Tibial nerve (tissue), 4 donors: ENCODE measurements around the gene MROH7. TPM values are rescaled to one million over a fixed set of nuclear protein-coding genes. Genes with fewer than 3 reads are reported as not detected.

Experiments
- DNase-seq, 2 donors: peaks; one replicate each; pipeline ENCODE4 v3.0.0-alpha.2; 2019; ENCODE audit warnings: low spot score in 2 of 2
- H3K27ac ChIP-seq, 4 donors: fragments of 200-600 bp; sonication (generic) in 3 of 4; one replicate each; pipeline ENCODE4 v1.5.1; 2017 to 2019; ENCODE audit warnings: mild to moderate bottlenecking in 1 of 4
- H3K27me3 ChIP-seq, 2 donors: fragments of 200-600 bp; sonication (generic) in 1 of 2; one replicate each; pipeline versions ENCODE4 v1.5.1 to v1.6.0; 2017 to 2019
- H3K36me3 ChIP-seq, 3 donors: fragments of 200-600 bp; sonication (generic); one replicate each; pipeline ENCODE4 v1.5.1; 2018 to 2019
- H3K4me1 ChIP-seq, 4 donors: fragments of 200-600 bp; sonication (generic) in 3 of 4; one replicate each; pipeline ENCODE4 v1.5.1; 2017 to 2019
- H3K4me3 ChIP-seq, 4 donors: fragments of 200-600 bp; sonication (generic) in 3 of 4; one replicate each; pipeline ENCODE4 v1.5.1; 2017 to 2019; ENCODE audit warnings: mild to moderate bottlenecking in 1 of 4, moderate library complexity in 1 of 4
- H3K9me3 ChIP-seq, 4 donors: fragments of 200-600 bp; sonication (generic) in 3 of 4; one replicate each; pipeline ENCODE4 v1.5.1; 2017 to 2019
- CTCF ChIP-seq, 5 experiments: fragments of 200-600 bp in 3 of 5; fragments of 450-650 bp in 2 of 5; sonication (generic) in 3 of 5; IDR thresholded peaks; one replicate each; pipeline ENCODE4 v1.5.1; 2016 to 2019; ENCODE audit warnings: antibody characterized with exemption in 5 of 5, mild to moderate bottlenecking in 3 of 5, moderate library complexity in 2 of 5
- EP300 ChIP-seq, 2 donors: sonication (generic); formaldehyde crosslinking; IDR thresholded peaks; one replicate each; pipeline ENCODE4 v1.6.1; 2017; ENCODE audit warnings: antibody characterized with exemption in 2 of 2, mild to moderate bottlenecking in 1 of 2
- POLR2A ChIP-seq, 2 donors: fragments of 450-650 bp; IDR thresholded peaks; one replicate each; pipeline ENCODE4 v1.6.1; 2017; ENCODE audit warnings: antibody characterized with exemption in 2 of 2, mild to moderate bottlenecking in 2 of 2, moderate library complexity in 2 of 2
- WGBS, 2 donors: methylation state at CpG; one replicate each; pipeline ENCODE4 v1.1.5; 2018; 5-methylcytosine and 5-hydroxymethylcytosine counted together
- total RNA-seq, 4 donors: library from RNA; depleted of rRNA; stranded (reverse); fragments of >200 nt; gene quantifications; one replicate each; pipeline ENCODE4 v1.1.0, GENCODE V29; 2016

MROH7 gene
- total RNA-seq, 4 donors from 2014 or later, result 4.4 to 7.2 (median 5.8) TPM

GRCh38 chr1:54663725-54664124, 22.1 kb downstream of the MROH7 start:
- TF ChIP-seq CTCF (IDR thresholded peaks at IDR 0.05) (no peak), POLR2A (IDR thresholded peaks at IDR 0.05) (no peak), EP300 (IDR thresholded peaks at IDR 0.05) (no peak)
- Histone ChIP-seq H3K27ac (no peak overlapping the region), H3K4me3 (no peak overlapping the region), H3K27me3 (no peaks in the 10 kb centered on the region), H3K36me3 (peaks cover 0 to 10% (median 0%) of the 10 kb centered on the region in 3 donors), H3K4me1 (no peaks in the 10 kb centered on the region), H3K9me3 (peaks cover 0 to 17% (median under 1%) of the 10 kb centered on the region in 4 donors)
- DNase-seq, result no peak
- 79 to 88% methylated on average over 4 of the region's 4 CpGs for WGBS, 2 donors

GRCh38 chr1:54664364-54664763, 22.8 kb downstream of the MROH7 start:
- Histone ChIP-seq H3K4me1 (no peaks in the 10 kb centered on the region), H3K27ac (no peak overlapping the region), H3K9me3 (peaks cover 0 to 12% (median 0%) of the 10 kb centered on the region in 4 donors), H3K4me3 (no peak overlapping the region), H3K36me3 (peaks cover 0 to 10% (median 0%) of the 10 kb centered on the region in 3 donors), H3K27me3 (no peaks in the 10 kb centered on the region)
- no peak for TF ChIP-seq EP300 (IDR thresholded peaks at IDR 0.05)
- no peak for TF ChIP-seq CTCF (IDR thresholded peaks at IDR 0.05)
- no peak for TF ChIP-seq POLR2A (IDR thresholded peaks at IDR 0.05)
- DNase-seq, result no peak
- 83 to 84% methylated on average over 4 of the region's 4 CpGs for WGBS, 2 donors

- no peaks in the 10 kb centered on the region for H3K27me3 ChIP-seq
- H3K36me3 ChIP-seq, result peaks cover 0 to 10% (median 0%) of the 10 kb centered on the region in 3 donors
- H3K9me3 ChIP-seq, result peaks cover 0 to 6% (median 0%) of the 10 kb centered on the region in 4 donors
- H3K4me3 ChIP-seq, result no peak overlapping the region
- no peak overlapping the region for H3K27ac ChIP-seq
- TF ChIP-seq EP300 (IDR thresholded peaks at IDR 0.05) (no peak), CTCF (IDR thresholded peaks at IDR 0.05) (no peak), POLR2A (IDR thresholded peaks at IDR 0.05) (no peak)
- no peak for DNase-seq
- H3K4me1 ChIP-seq, result no peaks in the 10 kb centered on the region
- WGBS, 2 donors, result 85 to 95% methylated on average over 5 of the region's 5 CpGs
These were observed 24.3 kb downstream of the MROH7 start for GRCh38 chr1:54665852-54666251.

GRCh38 chr1:54666333-54666732, 24.7 kb downstream of the MROH7 start:
- H3K4me3 ChIP-seq, result no peak overlapping the region
- no peak overlapping the region for H3K27ac ChIP-seq
- H3K9me3 ChIP-seq, result peaks cover 0 to 6% (median 0%) of the 10 kb centered on the region in 4 donors
- WGBS, 2 donors, result 85 to 90% methylated on average over 6 of the region's 6 CpGs
- H3K36me3 ChIP-seq, result peaks cover 0 to 10% (median 0%) of the 10 kb centered on the region in 3 donors
- H3K27me3 ChIP-seq, result no peaks in the 10 kb centered on the region
- no peak for TF ChIP-seq POLR2A (IDR thresholded peaks at IDR 0.05)
- TF ChIP-seq EP300 (IDR thresholded peaks at IDR 0.05), result no peak
- no peak for TF ChIP-seq CTCF (IDR thresholded peaks at IDR 0.05)
- no peak for DNase-seq
- H3K4me1 ChIP-seq, result no peaks in the 10 kb centered on the region

GRCh38 chr1:54667797-54668196, 26.2 kb downstream of the MROH7 start:
- H3K4me1 ChIP-seq, result no peaks in the 10 kb centered on the region

More at GRCh38 chr1:54667797-54668196, 26.2 kb downstream of the MROH7 start:
- TF ChIP-seq CTCF (IDR thresholded peaks at IDR 0.05), result no peak
- TF ChIP-seq EP300 (IDR thresholded peaks at IDR 0.05), result no peak
- TF ChIP-seq POLR2A (IDR thresholded peaks at IDR 0.05), result no peak
- no peak for DNase-seq
- no peak overlapping the region for H3K4me3 ChIP-seq
- WGBS, 2 donors, result 73 to 80% methylated on average over 2 of the region's 2 CpGs
- no peaks in the 10 kb centered on the region for H3K27me3 ChIP-seq
- peaks cover 0 to 6% (median 0%) of the 10 kb centered on the region in 4 donors for H3K9me3 ChIP-seq
- no peak overlapping the region for H3K27ac ChIP-seq
- H3K36me3 ChIP-seq, result peaks cover 0 to 14% (median 0%) of the 10 kb centered on the region in 3 donors
